Large intestine (tissue), 1 donor: ENCODE measurements around the gene GPHA2. TPM values are rescaled to one million over a fixed set of nuclear protein-coding genes. Genes with fewer than 3 reads are reported as not detected.

Experiments
- polyA plus RNA-seq: library from polyadenylated mRNA; unstranded; fragments of 120-200 nt; gene quantifications from one replicate; pipeline ENCODE4 v1.2.1, GENCODE V29; 2013

Gene GPHA2
- polyA plus RNA-seq, 1 donor = 0.24 TPM

Other genes starting within 250 kb of the GPHA2 start
- 13.8 TPM for gene NRXN2, start 212.7 kb downstream of the GPHA2 start, polyA plus RNA-seq
- 10.7 TPM for gene RASGRP2, start 191.8 kb downstream of the GPHA2 start, polyA plus RNA-seq
- 2.4 TPM for gene PYGM, start 175.9 kb downstream of the GPHA2 start, polyA plus RNA-seq
- 360 TPM for gene SF1, start 157.4 kb downstream of the GPHA2 start, polyA plus RNA-seq
- 13.5 TPM for gene MAP4K2, start 132.7 kb downstream of the GPHA2 start, polyA plus RNA-seq
- 29.0 TPM for gene MEN1, start 125.3 kb downstream of the GPHA2 start, polyA plus RNA-seq
- gene CDC42BPG, start 91.2 kb downstream of the GPHA2 start, polyA plus RNA-seq = 5.5 TPM
- 94.8 TPM for gene EHD1, start 57.3 kb downstream of the GPHA2 start, polyA plus RNA-seq
- gene ATG2A, start 18.7 kb downstream of the GPHA2 start, polyA plus RNA-seq = 18.4 TPM
- gene PPP2R5B, start 11.2 kb downstream of the GPHA2 start, polyA plus RNA-seq = 11.6 TPM
- gene MAJIN, start 36.2 kb upstream of the GPHA2 start, polyA plus RNA-seq = 0.09 TPM
- 15.7 TPM for gene BATF2, start 61.1 kb upstream of the GPHA2 start, polyA plus RNA-seq
- 83.3 TPM for gene ARL2, start 78.3 kb upstream of the GPHA2 start, polyA plus RNA-seq
- 37.7 TPM for gene SNX15, start 91.5 kb upstream of the GPHA2 start, polyA plus RNA-seq
- gene SAC3D1, start 105.3 kb upstream of the GPHA2 start, polyA plus RNA-seq = 8.9 TPM
- 8.9 TPM for gene NAALADL1, start 122.7 kb upstream of the GPHA2 start, polyA plus RNA-seq
- 11.3 TPM for gene CDCA5, start 148.1 kb upstream of the GPHA2 start, polyA plus RNA-seq
- gene ZFPL1, start 148.3 kb upstream of the GPHA2 start, polyA plus RNA-seq = 35.8 TPM
- 102 TPM for gene VPS51, start 160.3 kb upstream of the GPHA2 start, polyA plus RNA-seq
- gene TM7SF2, start 176.0 kb upstream of the GPHA2 start, polyA plus RNA-seq = 56.4 TPM
- gene ZNHIT2, start 181.8 kb upstream of the GPHA2 start, polyA plus RNA-seq = 6.4 TPM
- gene FAU, start 186.2 kb upstream of the GPHA2 start, polyA plus RNA-seq = 1,012 TPM
- gene MRPL49, start 186.4 kb upstream of the GPHA2 start, polyA plus RNA-seq = 35.1 TPM
- gene SYVN1, start 198.6 kb upstream of the GPHA2 start, polyA plus RNA-seq = 37.9 TPM
- gene SPDYC, start 234.3 kb upstream of the GPHA2 start, polyA plus RNA-seq = not detected
- gene CAPN1, start 246.0 kb upstream of the GPHA2 start, polyA plus RNA-seq = 106 TPM